Neuronal stem cell (in vitro differentiated cells): Measurements from ENCODE around the gene KIF21B.

Experiments used
- DNase-seq: peaks from one replicate; pipeline ENCODE4 v3.0.0-alpha.2; 2013; ENCODE audit warnings: low spot score
- H2AFZ ChIP-seq: one replicate; pipeline ENCODE4 v1.6.1; 2013; ENCODE audit warnings: mild to moderate bottlenecking, low read length, inconsistent platforms
- H2AK5ac ChIP-seq: 2 replicates; pipeline ENCODE4 v1.6.1; 2013; ENCODE audit warnings: low read depth, mild to moderate bottlenecking, inconsistent platforms, low read length, moderate library complexity, mixed read lengths
- H2BK120ac ChIP-seq: 2 replicates; pipeline ENCODE4 v1.6.1; 2013; ENCODE audit warnings: low read depth, mild to moderate bottlenecking, inconsistent platforms, low read length, moderate library complexity, mixed read lengths
- H2BK12ac ChIP-seq: one replicate; pipeline ENCODE4 v1.6.1; 2013; ENCODE audit warnings: low read length, inconsistent platforms
- H2BK15ac ChIP-seq: 2 replicates; pipeline ENCODE4 v1.6.1; 2013; ENCODE audit warnings: mild to moderate bottlenecking, low read length, inconsistent platforms, mixed read lengths
- H2BK5ac ChIP-seq: one replicate; pipeline ENCODE4 v1.6.1; 2013; ENCODE audit warnings: inconsistent platforms, mild to moderate bottlenecking, low read length, moderate library complexity
- H3K14ac ChIP-seq: one replicate; pipeline ENCODE4 v1.6.1; 2013; ENCODE audit warnings: low read length, inconsistent platforms
- H3K18ac ChIP-seq: 2 replicates; pipeline ENCODE4 v1.6.1; 2013; ENCODE audit warnings: low read length, inconsistent platforms
- H3K23ac ChIP-seq: 2 replicates; pipeline ENCODE4 v1.6.1; 2013; ENCODE audit warnings: low read depth, mild to moderate bottlenecking, mixed read lengths, low read length, inconsistent platforms; ENCODE audit not compliant: poor library complexity
- H3K27ac ChIP-seq: replicated peaks from 3 replicates; pipeline ENCODE4 v1.5.1; 2013; ENCODE audit warnings: low read length, inconsistent platforms
- H3K27me3 ChIP-seq, 3 experiments: 2 replicates each; pipeline ENCODE4 v1.6.1; 2013; ENCODE audit warnings: low read length in 3 of 3, mild to moderate bottlenecking in 2 of 3, inconsistent platforms in 1 of 3, low read depth in 1 of 3, mixed read lengths in 1 of 3, moderate library complexity in 1 of 3; ENCODE audit not compliant: control insufficient read depth in 3 of 3, insufficient read depth in 3 of 3
- H3K36me3 ChIP-seq, 2 donors: replicated peaks in 1 of 2; 2 replicates each; pipeline ENCODE4 v1.6.1; 2013; ENCODE audit warnings: low read length in 2 of 2; ENCODE audit not compliant: control insufficient read depth in 2 of 2, insufficient read depth in 2 of 2
- H3K4ac ChIP-seq: 2 replicates; pipeline ENCODE4 v1.6.1; 2013; ENCODE audit warnings: inconsistent platforms, mild to moderate bottlenecking, low read length, moderate library complexity
- H3K4me1 ChIP-seq, 2 donors: 1 replicate in 1 of 2; 2 replicates in 1 of 2; pipeline ENCODE4 v1.6.1; 2013; ENCODE audit warnings: low read length in 2 of 2, low read depth in 1 of 2; ENCODE audit not compliant: control insufficient read depth in 2 of 2, insufficient read depth in 1 of 2
- H3K4me2 ChIP-seq: one replicate; pipeline ENCODE4 v1.6.1; 2013; ENCODE audit warnings: mild to moderate bottlenecking, low read length, inconsistent platforms; ENCODE audit not compliant: insufficient read depth, poor library complexity, severe bottlenecking
- H3K4me3 ChIP-seq, 2 donors: 2 replicates each; pipeline ENCODE4 v1.5.1; 2013; ENCODE audit warnings: low read length in 2 of 2, mild to moderate bottlenecking in 2 of 2, inconsistent platforms in 1 of 2, moderate library complexity in 1 of 2
- H3K79me1 ChIP-seq: one replicate; pipeline ENCODE4 v1.6.1; 2013; ENCODE audit warnings: low read depth, mild to moderate bottlenecking, inconsistent platforms, low read length, moderate library complexity
- H3K9ac ChIP-seq: one replicate; pipeline ENCODE4 v1.6.1; 2013; ENCODE audit warnings: mild to moderate bottlenecking, low read depth, low read length, inconsistent platforms; ENCODE audit not compliant: poor library complexity
- H3K9me3 ChIP-seq, 2 donors: replicated peaks in 1 of 2; 2 replicates each; pipeline versions ENCODE3 to v1.6.1; 2013; ENCODE audit warnings: low read length in 2 of 2, mild to moderate bottlenecking in 2 of 2, inconsistent platforms in 1 of 2, low read depth in 1 of 2, mixed read lengths in 1 of 2, moderate library complexity in 1 of 2; ENCODE audit not compliant: control insufficient read depth in 2 of 2, insufficient read depth in 1 of 2
- H4K8ac ChIP-seq: one replicate; pipeline ENCODE4 v1.6.1; 2013; ENCODE audit warnings: low read depth, mild to moderate bottlenecking, inconsistent platforms, low read length, moderate library complexity
- H4K91ac ChIP-seq: one replicate; pipeline ENCODE4 v1.6.1; 2013; ENCODE audit warnings: low read length, low read depth, mild to moderate bottlenecking, inconsistent platforms; ENCODE audit not compliant: poor library complexity
- WGBS, 2 donors: extraction: QIAGEN DNeasy Blood & Tissue Kit; methylation state at CpG; one replicate each; pipeline ENCODE4 v1.1.7; 2013; ENCODE audit warnings: missing lambda C conversion rate in 2 of 2, mixed read lengths in 1 of 2; ENCODE audit not compliant: insufficient read length in 2 of 2, insufficient replicate concordance in 1 of 2; ENCODE audit errors: extremely low coverage in 2 of 2; 5-methylcytosine and 5-hydroxymethylcytosine counted together

KIF21B gene

DNA sequence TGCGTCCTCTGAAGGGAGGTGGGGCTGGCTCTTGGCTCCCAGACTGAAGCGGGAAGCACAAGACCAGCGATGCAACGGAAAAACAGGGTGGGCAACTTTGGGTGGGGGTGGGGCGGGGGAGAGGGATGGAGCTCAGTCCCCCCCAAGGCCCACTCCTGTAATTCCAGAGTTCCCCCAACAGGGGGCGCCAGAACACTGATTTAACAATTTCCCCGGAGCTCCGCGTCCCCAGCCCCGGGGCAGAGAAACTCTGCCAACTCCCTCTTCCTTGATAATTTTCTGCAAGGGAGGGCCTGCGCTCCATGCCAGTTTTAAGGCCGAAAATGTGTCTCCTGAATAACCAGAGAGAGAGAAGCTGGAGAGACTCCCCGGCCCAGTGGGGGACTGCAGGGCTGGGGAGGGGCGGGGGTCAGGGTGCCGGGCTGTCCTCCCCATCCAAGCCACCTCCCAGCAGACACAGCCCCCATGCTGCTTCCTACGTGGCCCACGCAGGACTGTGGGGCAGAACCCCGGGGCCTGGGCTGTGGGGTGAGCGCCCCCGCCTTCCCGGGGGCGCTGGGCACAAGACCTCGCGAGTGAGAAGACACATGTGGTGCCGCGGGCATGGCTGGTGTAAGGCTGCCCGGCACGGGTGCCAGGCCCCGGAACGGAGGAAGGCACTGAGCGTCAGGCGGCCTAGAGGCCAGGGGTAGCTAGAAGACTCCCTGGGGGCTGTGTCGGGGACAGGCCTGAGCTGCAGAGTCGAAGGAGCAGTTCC lies 51.4 kb downstream of the KIF21B start:
- Histone ChIP-seq H3K23ac (no peak overlapping the region), H3K9me3 (no peaks in the 10 kb centered on the region), H3K14ac (peak overlapping the region; percentile 56), H3K4me1 (peaks cover 0 to 6% of the 10 kb centered on the region in 2 donors), H2BK5ac (peak overlapping the region; percentile 75), H2AFZ (no peak overlapping the region), H3K9ac (no peak overlapping the region), H3K4ac (no peak overlapping the region), H3K79me1 (no peaks in the 10 kb centered on the region), H2BK15ac (peak overlapping the region; percentile 96), H2BK12ac (peak overlapping the region; percentile 58), H3K4me3 (no peak overlapping the region), H3K27ac (no peak overlapping the region), H3K27me3 (no peaks in the 10 kb centered on the region), H4K8ac (peak overlapping the region; percentile 29), H4K91ac (no peak overlapping the region), H2BK120ac (peak overlapping the region; percentile 35), H3K4me2 (no peak overlapping the region), H3K36me3 (peaks cover 0 to 37% of the 10 kb centered on the region in 2 donors), H3K18ac (peak overlapping the region; percentile 93), H2AK5ac (peak overlapping the region; percentile 96)
- peak; percentile 71 for DNase-seq
- WGBS, 2 donors = no CpG with 5 or more reads among the region's 34 CpGs

DNA sequence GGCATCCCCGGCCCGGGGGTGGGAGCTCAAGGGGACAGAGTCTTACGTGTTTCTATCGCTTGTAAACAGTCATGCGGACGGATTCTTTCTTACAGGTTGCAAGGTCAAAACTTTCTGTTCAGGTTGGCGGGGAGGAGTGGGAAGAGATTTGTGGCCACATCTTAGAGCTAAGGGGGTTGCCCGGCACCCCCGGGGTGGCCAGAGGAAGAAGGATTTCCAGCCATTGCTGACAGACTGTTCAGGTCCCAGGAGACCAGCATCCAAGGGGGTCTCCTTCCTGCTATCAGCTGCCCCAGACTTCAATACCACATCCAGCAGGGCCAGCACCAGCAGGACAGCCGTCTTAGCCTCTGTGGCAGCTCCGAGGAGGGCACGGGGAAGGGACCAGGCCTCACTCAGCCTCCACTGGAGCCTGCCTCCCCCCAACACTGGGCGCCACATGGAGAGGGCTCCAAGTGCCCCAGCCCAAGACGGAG lies 52.0 kb downstream of the KIF21B start:
- no peak for DNase-seq
- no peak overlapping the region for H3K23ac ChIP-seq
- no CpG with 5 or more reads among the region's 14 CpGs for WGBS, 2 donors
- H3K14ac ChIP-seq = peak overlapping the region; percentile 31
- no peak overlapping the region for H2AFZ ChIP-seq
- H3K27me3 ChIP-seq = no peaks in the 10 kb centered on the region
- H3K36me3 ChIP-seq = peaks cover 0 to 30% of the 10 kb centered on the region in 2 donors
- no peak overlapping the region for H3K27ac ChIP-seq
- H3K79me1 ChIP-seq = no peaks in the 10 kb centered on the region
- no peak overlapping the region for H3K4me2 ChIP-seq
- H3K9me3 ChIP-seq = no peaks in the 10 kb centered on the region
- peak overlapping the region; percentile 35 for H2BK120ac ChIP-seq
- H3K4me1 ChIP-seq = peaks cover 0 to 6% of the 10 kb centered on the region in 2 donors
- no peak overlapping the region for H3K9ac ChIP-seq
- H4K8ac ChIP-seq = peak overlapping the region; percentile 29
- H2BK12ac ChIP-seq = peak overlapping the region; percentile 24
- H3K18ac ChIP-seq = peak overlapping the region; percentile 87
- H2BK15ac ChIP-seq = peak overlapping the region; percentile 96
- H4K91ac ChIP-seq = no peak overlapping the region
- H3K4me3 ChIP-seq = no peak overlapping the region
- no peak overlapping the region for H3K4ac ChIP-seq
- peak overlapping the region; percentile 48 for H2BK5ac ChIP-seq
- H2AK5ac ChIP-seq = peak overlapping the region; percentile 96

DNA sequence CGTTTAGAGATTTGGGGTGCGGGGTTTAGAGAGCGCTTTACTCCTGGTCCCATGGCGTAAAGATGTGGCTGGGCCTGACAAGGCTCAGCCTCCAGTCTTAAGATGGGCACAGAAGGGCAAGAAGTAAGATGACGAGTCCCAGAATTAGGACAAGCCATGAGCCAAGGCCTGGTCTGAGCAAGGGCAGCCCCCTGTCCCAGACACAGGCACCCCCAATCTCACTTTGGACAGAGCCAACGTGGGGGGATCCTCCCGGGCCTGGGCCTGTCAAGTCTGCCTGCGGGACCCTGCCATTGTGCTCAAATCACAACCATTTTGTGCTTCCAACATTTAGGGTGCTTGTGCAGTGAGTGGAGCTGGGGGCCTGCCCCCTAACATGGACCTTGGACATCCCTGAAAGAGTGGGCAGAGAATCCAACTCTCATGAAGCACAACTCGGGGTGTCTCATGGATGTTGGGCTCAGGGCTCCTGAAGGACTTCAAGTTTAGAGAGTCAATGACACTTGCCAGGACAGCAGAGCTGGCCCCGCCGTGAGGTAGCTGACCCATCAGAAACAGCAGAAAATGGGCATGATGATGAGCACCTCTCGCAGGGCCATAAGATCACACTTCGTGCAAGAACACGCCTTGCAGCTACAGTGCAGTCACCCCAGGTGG lies 52.6 kb downstream of the KIF21B start:
- Histone ChIP-seq H3K4me2 (no peak overlapping the region), H4K8ac (no peak overlapping the region), H3K23ac (no peak overlapping the region), H3K4ac (no peak overlapping the region), H3K4me3 (no peak overlapping the region), H3K79me1 (no peaks in the 10 kb centered on the region), H2AK5ac (peak overlapping the region; percentile 96), H2AFZ (no peak overlapping the region), H2BK5ac (peak overlapping the region; percentile 48), H3K18ac (no peak overlapping the region), H3K9ac (no peak overlapping the region), H3K27me3 (no peaks in the 10 kb centered on the region), H2BK15ac (peak overlapping the region; percentile 96), H2BK120ac (no peak overlapping the region), H3K27ac (no peak overlapping the region), H4K91ac (no peak overlapping the region), H3K4me1 (peaks cover 0 to 6% of the 10 kb centered on the region in 2 donors), H3K9me3 (no peaks in the 10 kb centered on the region), H2BK12ac (no peak overlapping the region), H3K14ac (peak overlapping the region; percentile 14), H3K36me3 (peaks cover 0 to 27% of the 10 kb centered on the region in 2 donors)
- no CpG with 5 or more reads among the region's 14 CpGs for WGBS, 2 donors
- DNase-seq = no peak
